ENCODE results near the gene ING2.

- TF ChIP-seq CTCF (IDR thresholded peaks at IDR 0.05), result no peak
- TF ChIP-seq POLR2A (IDR thresholded peaks at IDR 0.05), result no peak
Measured at GRCh38 chr4:183455431-183456195, 49.2 kb upstream of the ING2 start.

All from breast epithelium (tissue), 3 donors.